H1 (cell line): ENCODE measurements around the gene C17orf50. TPM values are rescaled to one million over a fixed set of nuclear protein-coding genes. Genes with fewer than 3 reads are reported as not detected.

Source experiments
- CTCF ChIA-PET: fragments of 300-600 bp; sonication (Branson Sonifier 250); formaldehyde crosslinking; loops from one replicate; lab custom pipeline; 2021; ENCODE audit not compliant: partially characterized antibody; lab: Charles Lee
- POLR2A ChIA-PET: fragments of 300-600 bp; sonication (Branson Sonifier 250); formaldehyde crosslinking; loops from one replicate; lab custom pipeline; 2021; ENCODE audit warnings: inconsistent platforms; ENCODE audit not compliant: partially characterized antibody; lab: Charles Lee
- DNase-seq, 2 experiments: peaks; one replicate each; pipeline versions ENCODE4 v3.0.0 to v3.0.0-alpha.2; 2010 to 2022; ENCODE audit warnings: low spot score in 2 of 2, low read depth in 1 of 2, mixed read lengths in 1 of 2
- FAIRE-seq: peaks from 2 replicates; lab custom pipeline; 2011; peaks lifted over from hg19 to GRCh38; lab: Jason Lieb, UNC
- H2AFZ ChIP-seq: 2 replicates; pipeline ENCODE4 v1.8.1; 2012; ENCODE audit warnings: low read length, inconsistent platforms
- H2AK5ac ChIP-seq: 2 replicates; pipeline ENCODE4 v1.6.1; 2013; ENCODE audit warnings: low read depth, low read length
- H2BK120ac ChIP-seq: replicated peaks from 2 replicates; pipeline ENCODE3; 2013; ENCODE audit warnings: low read depth, low read length, inconsistent platforms
- H2BK12ac ChIP-seq: 2 replicates; pipeline ENCODE4 v1.6.1; 2013; ENCODE audit warnings: low read depth, low read length
- H2BK15ac ChIP-seq: 2 replicates; pipeline ENCODE4 v1.6.1; 2013; ENCODE audit warnings: low read length
- H2BK20ac ChIP-seq: 2 replicates; pipeline ENCODE4 v1.6.1; 2013; ENCODE audit warnings: low read length
- H2BK5ac ChIP-seq: 2 replicates; pipeline ENCODE4 v1.6.1; 2013; ENCODE audit warnings: low read depth, low read length
- H3K14ac ChIP-seq: 2 replicates; pipeline ENCODE4 v1.6.1; 2013; ENCODE audit warnings: inconsistent platforms; ENCODE audit not compliant: insufficient read length
- H3K18ac ChIP-seq: 2 replicates; pipeline ENCODE4 v1.6.1; 2013; ENCODE audit warnings: low read length; ENCODE audit errors: extremely low read depth
- H3K23ac ChIP-seq: 2 replicates; pipeline ENCODE4 v1.6.1; 2013; ENCODE audit warnings: inconsistent platforms; ENCODE audit not compliant: insufficient read length
- H3K23me2 ChIP-seq: 2 replicates; pipeline ENCODE4 v1.6.1; 2013; ENCODE audit warnings: low read depth, low read length
- H3K27ac ChIP-seq: 2 replicates; pipeline ENCODE4 v1.6.1; 2011; ENCODE audit warnings: low read depth, low read length, inconsistent platforms
- H3K27me3 ChIP-seq, 4 experiments: replicated peaks in 1 of 4; 1 replicate in 1 of 4; 2 replicates in 3 of 4; pipeline versions ENCODE4 v1.6.1 to v1.8.1; 2011 to 2013; ENCODE audit warnings: low read length in 3 of 4, mild to moderate bottlenecking in 3 of 4, inconsistent platforms in 2 of 4, mixed read lengths in 2 of 4, moderate library complexity in 1 of 4; ENCODE audit not compliant: control insufficient read depth in 3 of 4, insufficient read depth in 3 of 4; ENCODE audit errors: extremely low read depth in 1 of 4
- H3K36me3 ChIP-seq, 4 experiments: 2 replicates each; pipeline versions ENCODE4 v1.6.1 to v1.8.1; 2011 to 2013; ENCODE audit warnings: mild to moderate bottlenecking in 4 of 4, low read length in 3 of 4, moderate library complexity in 2 of 4, control low read depth in 1 of 4, inconsistent platforms in 1 of 4; ENCODE audit not compliant: insufficient read depth in 4 of 4, control insufficient read depth in 2 of 4
- H3K4ac ChIP-seq: replicated peaks from 2 replicates; pipeline ENCODE3; 2013; ENCODE audit warnings: low read length, low read depth, mixed read lengths, inconsistent platforms; ENCODE audit not compliant: insufficient read length
- H3K4me1 ChIP-seq, 4 experiments: replicated peaks in 1 of 4; 1 replicate in 1 of 4; 2 replicates in 3 of 4; pipeline versions ENCODE4 v1.6.1 to v1.8.1; 2011 to 2013; ENCODE audit warnings: low read length in 3 of 4, inconsistent platforms in 2 of 4, mixed read lengths in 1 of 4; ENCODE audit not compliant: insufficient read depth in 4 of 4, control insufficient read depth in 3 of 4
- H3K4me2 ChIP-seq, 2 experiments: 2 replicates each; pipeline versions ENCODE4 v1.6.1 to v1.8.1; 2011 to 2013; ENCODE audit warnings: low read depth in 2 of 2, low read length in 2 of 2, control low read depth in 1 of 2, inconsistent platforms in 1 of 2, mild to moderate bottlenecking in 1 of 2; ENCODE audit not compliant: insufficient read depth in 1 of 2
- H3K4me3 ChIP-seq, 4 experiments: fragments of 200-600, 300-600 bp in 1 of 4; sonication (generic), shearing (Covaris generic), sonication (Bioruptor Twin) in 1 of 4; 2 replicates each; pipeline versions ENCODE4 v1.5.1 to v1.8.1; 2011 to 2016; ENCODE audit warnings: low read length in 4 of 4, low read depth in 3 of 4, control low read depth in 2 of 4, inconsistent platforms in 2 of 4, mild to moderate bottlenecking in 2 of 4, mixed read lengths in 1 of 4, moderate library complexity in 1 of 4; ENCODE audit not compliant: insufficient read depth in 2 of 4; ENCODE audit errors: extremely low read depth in 1 of 4
- H3K56ac ChIP-seq: replicated peaks from 2 replicates; pipeline ENCODE3; 2013; ENCODE audit warnings: low read depth, mild to moderate bottlenecking, mixed read lengths, low read length, inconsistent platforms; ENCODE audit not compliant: insufficient read length
- H3K79me1 ChIP-seq: 2 replicates; pipeline ENCODE4 v1.6.1; 2013; ENCODE audit warnings: low read depth, low read length, control low read depth
- H3K79me2 ChIP-seq, 2 experiments: 2 replicates each; pipeline versions ENCODE4 v1.6.1 to v1.8.1; 2012 to 2013; ENCODE audit warnings: low read length in 2 of 2, mild to moderate bottlenecking in 2 of 2, inconsistent platforms in 1 of 2; ENCODE audit not compliant: insufficient read depth in 2 of 2, control insufficient read depth in 1 of 2
- H3K9ac ChIP-seq, 4 experiments: replicated peaks in 1 of 4; 1 replicate in 1 of 4; 2 replicates in 3 of 4; pipeline versions ENCODE4 v1.6.1 to v1.8.1; 2011 to 2013; ENCODE audit warnings: low read depth in 3 of 4, low read length in 3 of 4, control low read depth in 2 of 4, mild to moderate bottlenecking in 2 of 4, moderate library complexity in 2 of 4, inconsistent platforms in 1 of 4; ENCODE audit errors: extremely low read depth in 1 of 4
- H3K9me3 ChIP-seq, 2 experiments: 2 replicates each; pipeline versions ENCODE4 v1.6.1 to v1.8.1; 2012 to 2013; ENCODE audit warnings: mild to moderate bottlenecking in 2 of 2, moderate library complexity in 2 of 2, control low read depth in 1 of 2, inconsistent platforms in 1 of 2, low read depth in 1 of 2, low read length in 1 of 2, mixed read lengths in 1 of 2; ENCODE audit not compliant: insufficient read depth in 2 of 2
- H4K20me1 ChIP-seq, 2 experiments: replicated peaks in 1 of 2; 2 replicates each; pipeline versions ENCODE3 to v1.8.1; 2011 to 2013; ENCODE audit warnings: inconsistent platforms in 2 of 2, low read length in 2 of 2, mild to moderate bottlenecking in 1 of 2; ENCODE audit not compliant: insufficient read depth in 2 of 2, control insufficient read depth in 1 of 2
- H4K5ac ChIP-seq: 2 replicates; pipeline ENCODE4 v1.6.1; 2013; ENCODE audit warnings: low read length, low read depth, mixed read lengths, inconsistent platforms; ENCODE audit not compliant: insufficient read length
- H4K8ac ChIP-seq: 2 replicates; pipeline ENCODE4 v1.8.0; 2013; ENCODE audit warnings: mild to moderate bottlenecking, moderate library complexity, low read length, inconsistent platforms; ENCODE audit not compliant: insufficient read depth; ENCODE audit errors: extremely low read depth
- H4K91ac ChIP-seq: replicated peaks from 2 replicates; pipeline ENCODE3; 2013; ENCODE audit warnings: low read length, mixed read lengths, inconsistent platforms; ENCODE audit not compliant: insufficient read length
- ASH2L ChIP-seq: fragments of 200-600, 300-600 bp; sonication (generic); IDR thresholded peaks from one replicate; pipeline ENCODE4 v1.7.1; 2017; ENCODE audit warnings: low read length
- BACH1 ChIP-seq: IDR thresholded peaks from 2 replicates; pipeline ENCODE4 v1.6.1; 2012; ENCODE audit warnings: low read length, improper control_type of control experiment
- BRCA1 ChIP-seq: IDR thresholded peaks from 2 replicates; pipeline ENCODE4 v1.6.1; 2012; ENCODE audit warnings: low read depth, low read length, improper control_type of control experiment
- CBX5 ChIP-seq: fragments of 300-800, 300-1000 bp; sonication (generic); IDR thresholded peaks from 2 replicates; pipeline ENCODE4 v1.7.1; 2016; ENCODE audit warnings: antibody characterized with exemption, low read length, low read depth
- GTF2F1 ChIP-seq: IDR thresholded peaks from 2 replicates; pipeline ENCODE4 v1.6.1; 2012; ENCODE audit warnings: low read depth, low read length, improper control_type of control experiment, borderline replicate concordance
- HDAC6 ChIP-seq: IDR thresholded peaks from one replicate; pipeline ENCODE4 v1.7.1; 2012; ENCODE audit warnings: low read depth, mild to moderate bottlenecking, inconsistent platforms, low read length, moderate library complexity
- KDM1A ChIP-seq: fragments of 200-600, 300-600 bp; sonication (generic); IDR thresholded peaks from 2 replicates; pipeline ENCODE4 v1.7.1; 2016; ENCODE audit warnings: mild to moderate bottlenecking, low read length, borderline replicate concordance
- RAD21 ChIP-seq, 2 experiments: IDR thresholded peaks in 1 of 2; conservative IDR thresholded peaks in 1 of 2; 2 replicates each; pipeline ENCODE4 v1.6.1; 2011; ENCODE audit warnings: low read depth in 2 of 2, low read length in 2 of 2, improper control_type of control experiment in 1 of 2, inconsistent platforms in 1 of 2, mild to moderate bottlenecking in 1 of 2, moderate library complexity in 1 of 2
- SAP30 ChIP-seq: fragments of 300-600 bp; sonication (generic); IDR thresholded peaks from 2 replicates; pipeline ENCODE4 v1.7.1; 2012; ENCODE audit warnings: low read length, moderate library complexity, mild to moderate bottlenecking, inconsistent platforms; ENCODE audit not compliant: insufficient read depth, insufficient replicate concordance
- SIX5 ChIP-seq: IDR thresholded peaks from 2 replicates; pipeline ENCODE4 v1.6.1; 2011; ENCODE audit warnings: mild to moderate bottlenecking, low read depth, low read length
- SP4 ChIP-seq: IDR thresholded peaks from 2 replicates; pipeline ENCODE4 v1.6.1; 2012; ENCODE audit warnings: low read length, inconsistent platforms
- SRF ChIP-seq: IDR thresholded peaks from 2 replicates; pipeline ENCODE4 v1.6.1; 2011; ENCODE audit warnings: mild to moderate bottlenecking, low read depth, low read length, moderate library complexity
- TAF1 ChIP-seq: IDR thresholded peaks from 2 replicates; pipeline ENCODE4 v1.6.1; 2011; ENCODE audit warnings: mild to moderate bottlenecking, low read depth, low read length
- TBP ChIP-seq: IDR thresholded peaks from 2 replicates; pipeline ENCODE4 v1.6.1; 2011; ENCODE audit warnings: low read depth, low read length, improper control_type of control experiment
- YY1 ChIP-seq: IDR thresholded peaks from 2 replicates; pipeline ENCODE4 v1.6.1; 2011; ENCODE audit warnings: low read depth, mild to moderate bottlenecking, low read length
- WGBS, 2 experiments: shearing (Covaris generic) in 1 of 2; methylation state at CpG; one replicate each; pipeline versions ENCODE4 v1.1.6 to v1.1.7; 2013 to 2015; ENCODE audit warnings: low lambda C conversion rate in 2 of 2, mixed read lengths in 2 of 2, inconsistent platforms in 1 of 2, low coverage in 1 of 2, missing lambda C conversion rate in 1 of 2; ENCODE audit not compliant: insufficient replicate concordance in 2 of 2, insufficient coverage in 1 of 2, insufficient read length in 1 of 2; ENCODE audit errors: extremely low coverage in 1 of 2, missing lambda C conversion rate in 1 of 2; 5-methylcytosine and 5-hydroxymethylcytosine counted together
- polyA plus RNA-seq, 7 experiments: library from polyadenylated mRNA; depleted of rRNA in 3 of 7; stranded (reverse) in 5 of 7; unstranded in 2 of 7; fragments of >200 nt in 5 of 7; fragments of 200-250 nt in 2 of 7; gene quantifications; 1 replicate in 5 of 7; 2 replicates in 1 of 7; 4 replicates in 1 of 7; pipeline versions ENCODE4 v1.2.1 to v1.2.3, GENCODE V29; 2011 to 2013; ENCODE audit warnings: missing spikeins in 2 of 7, mixed read lengths in 2 of 7
- total RNA-seq: library from RNA; stranded (reverse); fragmentation: NEBNext Ultra II Directional; extraction: Animal tissue kit (Norgen Biotek cat#: 25700); gene quantifications from 2 replicates; pipeline ENCODE4 v1.2.1, GENCODE V29; 2021

Gene C17orf50
- total and polyA plus RNA-seq, 2 of the 8 experiments (the other 6 are each of a cell fraction or from before 2014, with no cell fraction given): 0.12 TPM; not detected in 1

DNA sequence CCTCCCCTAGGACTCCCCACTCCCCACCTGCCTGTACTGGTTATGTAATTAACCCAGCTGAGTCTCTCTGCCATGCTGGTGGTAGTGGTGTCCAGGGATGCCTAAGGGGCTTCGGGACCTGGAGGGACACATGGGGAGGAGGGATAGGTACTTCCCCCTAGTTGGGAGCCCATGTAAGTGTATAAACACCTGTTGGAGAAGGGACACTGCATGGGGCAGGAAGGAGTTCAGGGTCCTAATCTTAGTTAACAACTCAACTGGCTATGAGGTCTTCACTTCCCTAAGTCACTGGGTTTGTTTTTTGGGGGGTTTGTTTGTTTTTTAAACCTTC is 27.9 kb upstream of the C17orf50 start:
- no peak overlapping the region for H4K5ac ChIP-seq
- no peak overlapping the region for H2BK5ac ChIP-seq
- peaks cover 9% of the 10 kb centered on the region; the same call in 1 of the 2 replicates for H3K23me2 ChIP-seq
- FAIRE-seq: no peak
- peaks cover 2% of the 10 kb centered on the region; the same call in 1 of the 2 replicates for H3K79me1 ChIP-seq
- ChIA-PET CTCF (interaction anchor here (0.6 to 9.8 kb wide), 5 partner anchors 13 to 120 kb away, joined by 3 to 45 read pairs (median 3); no protein-coding TSS in a partner anchor), POLR2A (interaction anchor here (0.6 to 3.7 kb wide), 6 partner anchors 9 to 142 kb away, joined by 3 to 16 read pairs (median 4); partner anchors contain the start of gene TAF15)
- no peak overlapping the region for H2BK12ac ChIP-seq
- H4K8ac ChIP-seq: no peak overlapping the region
- H3K27me3 ChIP-seq: peaks cover 0 to 10% (median 5%) of the 10 kb centered on the region in 4 experiments; a peak in 4 of 7 replicates
- DNase-seq: no peak
- H3K27ac ChIP-seq: no peak overlapping the region
- no peak overlapping the region for H3K14ac ChIP-seq
- peaks cover 7 to 26% (median 8%) of the 10 kb centered on the region in 4 experiments; a peak in 6 of 7 replicates for H3K4me1 ChIP-seq
- H2AFZ ChIP-seq: no peak overlapping the region
- H3K56ac ChIP-seq: no peak overlapping the region
- H3K9ac ChIP-seq: no peak overlapping the region
- H2BK120ac ChIP-seq: no peak overlapping the region
- H3K36me3 ChIP-seq: no peaks in the 10 kb centered on the region
- no peak overlapping the region for H3K18ac ChIP-seq
- H3K79me2 ChIP-seq: no peaks in the 10 kb centered on the region
- 86% methylated on average over 1 of the region's 1 CpG; no CpG with 5 or more reads in 1 of the 2 experiments for WGBS, 2 experiments
- peak overlapping the region; percentile 67 to 85 (median 78); a peak in 7 of 8 replicates for H3K4me3 ChIP-seq
- no peak overlapping the region for H3K23ac ChIP-seq
- H2BK20ac ChIP-seq: no peak overlapping the region
- no peak overlapping the region for H4K91ac ChIP-seq
- H3K4me2 ChIP-seq: peak overlapping the region; percentile 78 to 98
- H3K4ac ChIP-seq: no peak overlapping the region
- no peaks in the 10 kb centered on the region for H3K9me3 ChIP-seq
- no peak overlapping the region for H2AK5ac ChIP-seq
- H4K20me1 ChIP-seq: peaks cover 5 to 13% of the 10 kb centered on the region in 2 experiments
- H2BK15ac ChIP-seq: no peak overlapping the region
- TF ChIP-seq SAP30 (no peak), HDAC6 (no peak), KDM1A (no peak), TAF1 (no peak), RAD21 (IDR thresholded peaks at IDR 0.05 in 1 of 2, conservative IDR thresholded peaks at IDR 0.05 in 1 of 2; ENCODE audit: low read depth in 2 of 2, low read length in 2 of 2) (no peak), SIX5 (no peak), TBP (no peak), GTF2F1 (no peak), SP4 (no peak), ASH2L (no peak), BRCA1 (no peak), YY1 (no peak), CBX5 (no peak), SRF (no peak), BACH1 (no peak)
